Measurements from ENCODE around the gene MPP3. TPM values are rescaled to one million over a fixed set of nuclear protein-coding genes. Genes with fewer than 3 reads are reported as not detected.

The MPP3 gene
- polyA plus RNA-seq, 3 donors = 1.5 TPM; not detected in 2

DNA sequence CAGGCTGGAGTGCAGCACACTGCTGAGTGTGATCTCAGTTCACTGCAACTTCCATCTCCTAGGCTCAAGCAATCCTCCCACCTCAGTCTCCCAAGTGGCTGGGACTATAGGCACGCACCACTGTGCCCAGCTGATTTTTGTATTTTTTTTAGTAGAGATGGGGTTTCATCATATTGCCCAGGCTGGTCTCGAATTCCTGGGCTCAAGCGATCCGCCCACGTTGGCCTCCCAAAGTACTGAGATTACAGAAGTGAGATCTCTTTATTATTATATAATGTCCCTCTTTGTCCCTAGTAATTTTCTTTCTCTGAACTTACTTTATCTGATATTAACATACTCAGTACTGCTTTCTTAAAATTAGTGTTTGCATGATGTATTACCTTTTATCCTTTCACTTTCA is 44.4 kb downstream of the MPP3 start:
- intact Hi-C loops (cut with micrococcal nuclease) = no loop called here

DNA sequence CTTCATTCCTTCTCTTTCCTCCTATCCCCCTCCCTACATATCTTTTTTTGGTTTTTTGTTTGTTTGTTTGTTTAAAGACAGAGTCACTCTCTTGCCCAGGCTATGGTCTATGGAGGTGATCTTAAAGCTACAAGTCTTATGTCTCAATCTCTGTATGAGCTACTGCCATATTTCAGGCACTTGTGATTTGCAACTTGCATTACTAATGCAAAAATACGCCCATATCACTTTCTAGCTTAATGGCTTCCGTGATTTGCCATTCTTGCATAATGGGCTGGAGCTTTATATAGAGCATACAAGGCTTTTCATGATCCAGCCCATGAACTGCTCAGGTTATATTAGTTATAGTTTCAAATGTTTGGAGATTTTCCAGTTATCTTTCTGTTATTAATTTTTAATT is 45.2 kb downstream of the MPP3 start:
- peak overlapping the region; percentile 67 to 88 (median 70) for H3K27ac Mint-ChIP-seq
- no peak overlapping the region for H3K4me3 ChIP-seq (replicated peaks in 1 of 3; ENCODE audit: low read depth in 2 of 3, low read length in 3 of 3)
- no peaks in the 10 kb centered on the region for H3K27me3 ChIP-seq (ENCODE audit: control insufficient read depth in 2 of 2, insufficient read depth in 2 of 2, low read length in 2 of 2)
- H3K27me3 Mint-ChIP-seq (ENCODE audit: low read depth in 3 of 3) = peaks cover 0 to 6% (median 4%) of the 10 kb centered on the region in 3 donors
- intact Hi-C loops (cut with micrococcal nuclease) = no loop called here
- H2AFZ ChIP-seq (ENCODE audit: insufficient read depth, low read depth, low read length, poor library complexity, severe bottlenecking) = no peak overlapping the region
- TF ChIP-seq, protein P1, sequence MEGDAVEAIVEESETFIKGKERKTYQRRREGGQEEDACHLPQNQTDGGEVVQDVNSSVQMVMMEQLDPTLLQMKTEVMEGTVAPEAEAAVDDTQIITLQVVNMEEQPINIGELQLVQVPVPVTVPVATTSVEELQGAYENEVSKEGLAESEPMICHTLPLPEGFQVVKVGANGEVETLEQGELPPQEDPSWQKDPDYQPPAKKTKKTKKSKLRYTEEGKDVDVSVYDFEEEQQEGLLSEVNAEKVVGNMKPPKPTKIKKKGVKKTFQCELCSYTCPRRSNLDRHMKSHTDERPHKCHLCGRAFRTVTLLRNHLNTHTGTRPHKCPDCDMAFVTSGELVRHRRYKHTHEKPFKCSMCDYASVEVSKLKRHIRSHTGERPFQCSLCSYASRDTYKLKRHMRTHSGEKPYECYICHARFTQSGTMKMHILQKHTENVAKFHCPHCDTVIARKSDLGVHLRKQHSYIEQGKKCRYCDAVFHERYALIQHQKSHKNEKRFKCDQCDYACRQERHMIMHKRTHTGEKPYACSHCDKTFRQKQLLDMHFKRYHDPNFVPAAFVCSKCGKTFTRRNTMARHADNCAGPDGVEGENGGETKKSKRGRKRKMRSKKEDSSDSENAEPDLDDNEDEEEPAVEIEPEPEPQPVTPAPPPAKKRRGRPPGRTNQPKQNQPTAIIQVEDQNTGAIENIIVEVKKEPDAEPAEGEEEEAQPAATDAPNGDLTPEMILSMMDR (IDR thresholded peaks at IDR 0.05) = no peak
- H3K4me1 ChIP-seq (ENCODE audit: control insufficient read depth in 1 of 2, insufficient read depth in 2 of 2, low read length in 2 of 2) = peaks cover 22 to 46% of the 10 kb centered on the region in 2 donors
- no peak overlapping the region for H3K27ac ChIP-seq (ENCODE audit: low read depth in 1 of 2, low read length in 2 of 2)
- H3K4me2 ChIP-seq (replicated peaks; ENCODE audit: extremely low read depth, low read length, poor library complexity, severe bottlenecking) = no peak overlapping the region
- no CpG with 5 or more reads among the region's 2 CpGs for WGBS (ENCODE audit: insufficient coverage)
- peaks cover 40% of the 10 kb centered on the region for H3K4me1 Mint-ChIP-seq
- H3K4me3 Mint-ChIP-seq = peak overlapping the region in 1 of 2 donors; percentile 33
- H3K36me3 Mint-ChIP-seq = no peaks in the 10 kb centered on the region
- H3K36me3 ChIP-seq (replicated peaks in 1 of 2; ENCODE audit: control insufficient read depth in 1 of 2, insufficient read depth in 2 of 2, low read length in 2 of 2) = no peaks in the 10 kb centered on the region
- no peaks in the 10 kb centered on the region for H4K20me1 ChIP-seq (ENCODE audit: insufficient read depth, low read length)
- H3K79me2 ChIP-seq (ENCODE audit: insufficient read depth, low read length) = no peaks in the 10 kb centered on the region
- H3K9me3 Mint-ChIP-seq = no peaks in the 10 kb centered on the region
- no peak overlapping the region for H3K9ac ChIP-seq (ENCODE audit: insufficient read depth, low read length, poor library complexity, severe bottlenecking)
- DNase-seq = peak; percentile 44 to 74 (median 57)
- H3K9me3 ChIP-seq (replicated peaks in 1 of 2; ENCODE audit: control insufficient read depth in 1 of 2, insufficient read depth in 1 of 2, low read length in 2 of 2) = no peaks in the 10 kb centered on the region

More for the DNA sequence above, 44.4 kb downstream of the MPP3 start:
- Histone ChIP-seq H3K79me2 (ENCODE audit: insufficient read depth, low read length) (no peaks in the 10 kb centered on the region), H3K4me3 (replicated peaks in 1 of 3; ENCODE audit: low read depth in 2 of 3, low read length in 3 of 3) (no peak overlapping the region), H4K20me1 (ENCODE audit: insufficient read depth, low read length) (no peaks in the 10 kb centered on the region), H3K27me3 (ENCODE audit: control insufficient read depth in 2 of 2, insufficient read depth in 2 of 2, low read length in 2 of 2) (no peaks in the 10 kb centered on the region), H2AFZ (ENCODE audit: insufficient read depth, low read depth, low read length, poor library complexity, severe bottlenecking) (no peak overlapping the region), H3K9ac (ENCODE audit: insufficient read depth, low read length, poor library complexity, severe bottlenecking) (no peak overlapping the region), H3K4me2 (replicated peaks; ENCODE audit: extremely low read depth, low read length, poor library complexity, severe bottlenecking) (no peak overlapping the region), H3K9me3 (replicated peaks in 1 of 2; ENCODE audit: control insufficient read depth in 1 of 2, insufficient read depth in 1 of 2, low read length in 2 of 2) (no peaks in the 10 kb centered on the region), H3K36me3 (replicated peaks in 1 of 2; ENCODE audit: control insufficient read depth in 1 of 2, insufficient read depth in 2 of 2, low read length in 2 of 2) (no peaks in the 10 kb centered on the region), H3K4me1 (ENCODE audit: control insufficient read depth in 1 of 2, insufficient read depth in 2 of 2, low read length in 2 of 2) (peaks cover 16 to 38% of the 10 kb centered on the region in 2 donors), H3K27ac (ENCODE audit: low read depth in 1 of 2, low read length in 2 of 2) (no peak overlapping the region)
- no peak for DNase-seq
- H3K9me3 Mint-ChIP-seq = no peaks in the 10 kb centered on the region
- H3K4me1 Mint-ChIP-seq = peaks cover 32% of the 10 kb centered on the region
- peaks cover 0 to 4% (median 0%) of the 10 kb centered on the region in 3 donors for H3K27me3 Mint-ChIP-seq (ENCODE audit: low read depth in 3 of 3)
- peak overlapping the region in 2 of 7 donors; percentile 28 to 34 for H3K27ac Mint-ChIP-seq
- no peaks in the 10 kb centered on the region for H3K36me3 Mint-ChIP-seq
- no peak overlapping the region for H3K4me3 Mint-ChIP-seq
- TF ChIP-seq, protein P1 (IDR thresholded peaks at IDR 0.05) = no peak
- WGBS (ENCODE audit: insufficient coverage) = no CpG with 5 or more reads among the region's 5 CpGs

Data from CD14-positive monocyte (primary cell).